Lung (tissue), 12 donors: ENCODE measurements around the gene FDXR. TPM values are rescaled to one million over a fixed set of nuclear protein-coding genes. Genes with fewer than 3 reads are reported as not detected.

Source experiments
- ATAC-seq: fragments of 200-7000 bp; cut with Tn5 transposase; one replicate; pipeline ENCODE4 v1.9.1; 2020; ENCODE audit warnings: moderate number of reproducible peaks; ENCODE audit not compliant: insufficient read depth, low FRiP score
- DNase-seq, 3 donors: peaks; one replicate each; pipeline ENCODE4 v3.0.0-alpha.2; 2013 to 2017
- H3K27ac ChIP-seq, 2 donors: one replicate each; pipeline ENCODE4 v1.5.1; 2013; ENCODE audit warnings: mild to moderate bottlenecking in 2 of 2, moderate library complexity in 2 of 2, control low read depth in 1 of 2, inconsistent platforms in 1 of 2, low read depth in 1 of 2, low read length in 1 of 2
- H3K27me3 ChIP-seq, 3 donors: one replicate each; pipeline ENCODE4 v1.5.1; 2013; ENCODE audit warnings: low read length in 2 of 3; ENCODE audit not compliant: control insufficient read depth in 3 of 3, insufficient read depth in 3 of 3
- H3K36me3 ChIP-seq, 4 donors: one replicate each; pipeline ENCODE4 v1.5.1; 2013; ENCODE audit warnings: low read length in 4 of 4, mild to moderate bottlenecking in 1 of 4, moderate library complexity in 1 of 4; ENCODE audit not compliant: control insufficient read depth in 4 of 4, insufficient read depth in 4 of 4
- H3K4me1 ChIP-seq, 5 donors: one replicate each; pipeline ENCODE4 v1.5.1; 2013; ENCODE audit warnings: low read length in 5 of 5, mild to moderate bottlenecking in 2 of 5, moderate library complexity in 1 of 5; ENCODE audit not compliant: control insufficient read depth in 5 of 5, insufficient read depth in 5 of 5
- H3K4me3 ChIP-seq: one replicate; pipeline ENCODE4 v1.5.1; 2013; ENCODE audit warnings: mild to moderate bottlenecking, control low read depth, moderate library complexity
- H3K9ac ChIP-seq, 2 donors: one replicate each; pipeline ENCODE4 v1.5.1; 2013; ENCODE audit warnings: low read length in 2 of 2, control low read depth in 1 of 2; ENCODE audit not compliant: insufficient read depth in 1 of 2
- H3K9me3 ChIP-seq, 4 donors: one replicate each; pipeline ENCODE4 v1.5.1; 2013; ENCODE audit warnings: low read length in 3 of 4, mild to moderate bottlenecking in 1 of 4, moderate library complexity in 1 of 4; ENCODE audit not compliant: control insufficient read depth in 4 of 4, insufficient read depth in 3 of 4
- CTCF ChIP-seq: IDR thresholded peaks from 2 replicates; pipeline ENCODE4 v1.5.1; 2012; ENCODE audit warnings: mild to moderate bottlenecking; ENCODE audit errors: control extremely low read depth, extremely low read depth
- WGBS, 2 donors: extraction: QIAGEN DNeasy Blood & Tissue Kit; methylation state at CpG; one replicate each; pipeline ENCODE4 v1.1.7; 2013; 5-methylcytosine and 5-hydroxymethylcytosine counted together
- polyA plus RNA-seq, 2 donors: library from polyadenylated mRNA; stranded (reverse); fragments of 200-250 nt; gene quantifications; one replicate each; pipeline ENCODE4 v1.2.1, GENCODE V29; 2013
- total RNA-seq, 2 donors: library from RNA; depleted of rRNA in 1 of 2; stranded (reverse); fragments of >200 nt in 1 of 2; gene quantifications; one replicate each; pipeline ENCODE4 v1.2.1, GENCODE V29; 2014 to 2021
- donor health status: control.
- donor health status: control.
- donor health status: Bipolar disorder and iron deficiency.
- donor health status: healthy.
- donor health status: DM: yes; HTN: yes; CAD: no.

The FDXR gene
- total and polyA plus RNA-seq, 4 donors = 7.8 to 17.5 (median 10.7) TPM

- Histone ChIP-seq H3K4me3 (no peak overlapping the region), H3K27me3 (no peaks in the 10 kb centered on the region), H3K4me1 (peaks cover 0 to 8% (median 4%) of the 10 kb centered on the region in 5 donors), H3K27ac (no peak overlapping the region), H3K9me3 (peaks cover 0 to 2% (median 0%) of the 10 kb centered on the region in 4 donors), H3K9ac (no peak overlapping the region), H3K36me3 (peaks cover 0 to 19% (median 0%) of the 10 kb centered on the region in 4 donors)
- DNase-seq (no peak), ATAC-seq (no peak)
- 96 to 97% methylated on average over 7 of the region's 7 CpGs for WGBS, 2 donors
- TF ChIP-seq CTCF = no peak
Observed at GRCh38 chr17:74815067-74815466, 57.7 kb downstream of the FDXR start.

GRCh38 chr17:74814453-74814852 is 58.3 kb downstream of the FDXR start:
- no peaks in the 10 kb centered on the region for H3K27me3 ChIP-seq
- H3K36me3 ChIP-seq = peaks cover 0 to 13% (median 0%) of the 10 kb centered on the region in 4 donors
- H3K9me3 ChIP-seq = peaks cover 0 to 2% (median 0%) of the 10 kb centered on the region in 4 donors
- ATAC-seq (no peak), DNase-seq (no peak)
- no peak overlapping the region for H3K9ac ChIP-seq
- H3K4me3 ChIP-seq = no peak overlapping the region
- no peak overlapping the region for H3K27ac ChIP-seq
- TF ChIP-seq CTCF = no peak
- WGBS, 2 donors = 80 to 83% methylated on average over 5 of the region's 5 CpGs
- H3K4me1 ChIP-seq = peaks cover 0 to 8% (median 4%) of the 10 kb centered on the region in 5 donors

Other genes with a start within 250 kb of the FDXR start
- 10 to 100 TPM in 1 of 2 donors, 1 to 10 TPM in 1; 3.4 to 17.3 TPM for gene CD300E, start 249.3 kb downstream of the FDXR start, total RNA-seq
- 10 to 100 TPM in 1 of 2 donors, 1 to 10 TPM in 1; 5.2 to 81.6 TPM for gene CD300E, start 249.3 kb downstream of the FDXR start, polyA plus RNA-seq
- gene CD300LF, start 160.1 kb downstream of the FDXR start, total RNA-seq = 10 to 100 TPM in 1 of 2 donors, 1 to 10 TPM in 1; 8.6 to 30.8 TPM
- 10 to 100 TPM; 21.7 to 35.1 TPM for gene CD300LF, start 160.1 kb downstream of the FDXR start, polyA plus RNA-seq
- 1 to 10 TPM; 5.9 to 7.3 TPM for gene RAB37, start 135.7 kb downstream of the FDXR start, total RNA-seq
- 1 to 10 TPM; 3.2 to 6.0 TPM for gene RAB37, start 135.7 kb downstream of the FDXR start, polyA plus RNA-seq
- 10 to 100 TPM; 18.3 to 58.2 TPM for gene NHERF1, start 124.4 kb downstream of the FDXR start, total RNA-seq
- 10 to 100 TPM; 18.6 to 37.6 TPM for gene NHERF1, start 124.4 kb downstream of the FDXR start, polyA plus RNA-seq
- 10 to 100 TPM; 27.1 to 47.4 TPM for gene NAT9, start 96.6 kb downstream of the FDXR start, total RNA-seq
- gene NAT9, start 96.6 kb downstream of the FDXR start, polyA plus RNA-seq = 10 to 100 TPM; 36.5 to 36.7 TPM
- gene GRIN2C, start 13.1 kb downstream of the FDXR start, total RNA-seq = under 1 TPM in 1 of 2 donors, not detected in 1; 0.03 TPM
- gene GRIN2C, start 13.1 kb downstream of the FDXR start, polyA plus RNA-seq = under 1 TPM; 0.01 to 0.02 TPM
- gene FADS6, start 20.6 kb upstream of the FDXR start, total RNA-seq = not detected
- not detected for gene FADS6, start 20.6 kb upstream of the FDXR start, polyA plus RNA-seq
- gene USH1G, start 50.3 kb upstream of the FDXR start, total RNA-seq = not detected
- gene USH1G, start 50.3 kb upstream of the FDXR start, polyA plus RNA-seq = under 1 TPM in 1 of 2 donors, not detected in 1; 0.01 TPM
- not detected for gene OTOP2, start 51.3 kb upstream of the FDXR start, total RNA-seq
- not detected for gene OTOP2, start 51.3 kb upstream of the FDXR start, polyA plus RNA-seq
- gene OTOP3, start 62.9 kb upstream of the FDXR start, total RNA-seq = not detected
- not detected for gene OTOP3, start 62.9 kb upstream of the FDXR start, polyA plus RNA-seq
- 10 to 100 TPM; 34.8 to 42.1 TPM for gene HID1, start 99.8 kb upstream of the FDXR start, total RNA-seq
- 10 to 100 TPM; 15.2 to 23.7 TPM for gene HID1, start 99.8 kb upstream of the FDXR start, polyA plus RNA-seq
- 10 to 100 TPM; 11.5 to 19.0 TPM for gene CDR2L, start 114.6 kb upstream of the FDXR start, total RNA-seq
- 10 to 100 TPM in 1 of 2 donors, 1 to 10 TPM in 1; 8.5 to 10.9 TPM for gene CDR2L, start 114.6 kb upstream of the FDXR start, polyA plus RNA-seq
- gene MRPL58, start 139.7 kb upstream of the FDXR start, total RNA-seq = 10 to 100 TPM; 14.7 to 33.1 TPM
- 10 to 100 TPM; 38.3 to 55.5 TPM for gene MRPL58, start 139.7 kb upstream of the FDXR start, polyA plus RNA-seq
- 100 to 1,000 TPM; 110 to 238 TPM for gene ATP5PD, start 174.0 kb upstream of the FDXR start, total RNA-seq
- gene ATP5PD, start 174.0 kb upstream of the FDXR start, polyA plus RNA-seq = 100 to 1,000 TPM; 277 to 736 TPM
- 10 to 100 TPM; 21.0 to 22.3 TPM for gene KCTD2, start 174.2 kb upstream of the FDXR start, total RNA-seq
- 10 to 100 TPM; 15.1 to 17.8 TPM for gene KCTD2, start 174.2 kb upstream of the FDXR start, polyA plus RNA-seq
- 10 to 100 TPM; 36.7 to 74.0 TPM for gene SLC16A5, start 215.0 kb upstream of the FDXR start, total RNA-seq
- 10 to 100 TPM; 27.9 to 48.0 TPM for gene SLC16A5, start 215.0 kb upstream of the FDXR start, polyA plus RNA-seq
- gene ARMC7, start 237.0 kb upstream of the FDXR start, total RNA-seq = 10 to 100 TPM in 1 of 2 donors, 1 to 10 TPM in 1; 8.1 to 19.2 TPM
- 10 to 100 TPM; 10.2 to 13.5 TPM for gene ARMC7, start 237.0 kb upstream of the FDXR start, polyA plus RNA-seq